HFFc6 (cell line): ENCODE measurements around the gene PYDC1. TPM values are rescaled to one million over a fixed set of nuclear protein-coding genes. Genes with fewer than 3 reads are reported as not detected.
A peak's percentile ranks its signal among the peaks of the same experiment; 100 is the strongest.
"Not testable (repeated sequence)": the region's sequence is repeated elsewhere in the genome, so short reads cannot be mapped to it uniquely, and the experiment has no call there.

ENCODE experiments used
- DNase-seq: peaks from one replicate; pipeline ENCODE4 v3.0.0-alpha.2; 2018
- H3K27ac Mint-ChIP-seq: 2 replicates; pipeline ENCODE4 v1.8.0; 2020; ENCODE audit warnings: mild to moderate bottlenecking, mixed read lengths
- H3K27me3 Mint-ChIP-seq: 2 replicates; pipeline ENCODE4 v1.8.0; 2021; ENCODE audit warnings: mild to moderate bottlenecking, moderate library complexity, mixed read lengths; ENCODE audit not compliant: insufficient read depth
- H3K36me3 Mint-ChIP-seq: 2 replicates; pipeline ENCODE4 v1.8.0; 2021; ENCODE audit warnings: low read depth, mixed read lengths
- H3K4me1 Mint-ChIP-seq: 2 replicates; pipeline ENCODE4 v1.8.0; 2020; ENCODE audit warnings: low read depth, mixed read lengths
- H3K4me3 Mint-ChIP-seq: 2 replicates; pipeline ENCODE4 v1.8.0; 2020; ENCODE audit warnings: mild to moderate bottlenecking, moderate library complexity, mixed read lengths
- H3K9me3 Mint-ChIP-seq: 2 replicates; pipeline ENCODE4 v1.8.0; 2020; ENCODE audit warnings: mild to moderate bottlenecking, mixed read lengths
- CTCF ChIP-seq: fragments of 200-600 bp; sonication (generic); IDR thresholded peaks from 2 replicates; pipeline ENCODE4 v1.5.0; 2021; ENCODE audit warnings: antibody characterized with exemption, mild to moderate bottlenecking
- total RNA-seq, 6 experiments: library from RNA; stranded (reverse); fragmentation: NEBNext Ultra II Directional; extraction: Animal tissue kit (Norgen Biotek cat#: 25700); gene quantifications; 2 replicates in 1 of 6; 3 replicates in 5 of 6; pipeline ENCODE4 v1.2.3, GENCODE V29; 2021

PYDC1 gene
- total RNA-seq, 6 experiments from 2014 or later = not detected

GRCh38 chr16:31181102-31181830 is 35.7 kb downstream of the PYDC1 start:
- Mint-ChIP-seq H3K4me3 (peak overlapping the region; percentile 98), H3K4me1 (peaks cover 54% of the 10 kb centered on the region), H3K9me3 (no peaks in the 10 kb centered on the region), H3K27me3 (peaks cover 25% of the 10 kb centered on the region), H3K27ac (peak overlapping the region; percentile 99), H3K36me3 (peaks cover 53% of the 10 kb centered on the region)
- DNase-seq = peak; percentile 43
- no peak for TF ChIP-seq CTCF

GRCh38 chr16:31179747-31180459 is 37.0 kb downstream of the PYDC1 start, which contains the start of gene FUS:
Gene FUS, plus strand, starts transcription at chr16:31180139. Its CDS starts 76 bp downstream, at chr16:31180215.
- Mint-ChIP-seq H3K27me3 (peaks cover 24% of the 10 kb centered on the region), H3K9me3 (no peaks in the 10 kb centered on the region), H3K36me3 (peaks cover 39% of the 10 kb centered on the region), H3K27ac (peak within 1 kb of the TSS; percentile 99), H3K4me1 (peaks cover 40% of the 10 kb centered on the region), H3K4me3 (peak within 1 kb of the TSS; percentile 98)
- no peak for TF ChIP-seq CTCF
- peak; percentile 78 for DNase-seq

GRCh38 chr16:31179219-31179746 is 37.7 kb downstream of the PYDC1 start:
- Mint-ChIP-seq H3K4me1 (peaks cover 36% of the 10 kb centered on the region), H3K36me3 (peaks cover 35% of the 10 kb centered on the region), H3K27me3 (peaks cover 21% of the 10 kb centered on the region), H3K9me3 (no peaks in the 10 kb centered on the region), H3K27ac (peak overlapping the region; percentile 99), H3K4me3 (peak overlapping the region; percentile 98)
- no peak for DNase-seq
- no peak for TF ChIP-seq CTCF

- no peak overlapping the region for H3K4me3 Mint-ChIP-seq
- no peak for TF ChIP-seq CTCF
- peaks cover 15% of the 10 kb centered on the region for H3K4me1 Mint-ChIP-seq
- H3K36me3 Mint-ChIP-seq = peaks cover 14% of the 10 kb centered on the region
- H3K27me3 Mint-ChIP-seq = peaks cover 19% of the 10 kb centered on the region
- no peak overlapping the region for H3K27ac Mint-ChIP-seq
- H3K9me3 Mint-ChIP-seq = no peaks in the 10 kb centered on the region
- DNase-seq = peak; percentile 55
These were observed 39.8 kb downstream of the PYDC1 start for GRCh38 chr16:31177136-31177535.

- not testable (repeated sequence) for H3K4me1 Mint-ChIP-seq, H3K4me3 Mint-ChIP-seq, DNase-seq, H3K9me3 Mint-ChIP-seq, H3K27me3 Mint-ChIP-seq, H3K36me3 Mint-ChIP-seq, H3K27ac Mint-ChIP-seq
These were observed 46.9 kb downstream of the PYDC1 start for GRCh38 chr16:31170048-31170447.

GRCh38 chr16:31168848-31169247 is 48.1 kb downstream of the PYDC1 start:
- no peak overlapping the region for H3K4me3 Mint-ChIP-seq
- H3K27ac Mint-ChIP-seq = no peak overlapping the region
- no peaks in the 10 kb centered on the region for H3K4me1 Mint-ChIP-seq
- H3K9me3 Mint-ChIP-seq = no peaks in the 10 kb centered on the region
- TF ChIP-seq CTCF = no peak
- DNase-seq = no peak
- H3K36me3 Mint-ChIP-seq = no peaks in the 10 kb centered on the region
- peaks cover 3% of the 10 kb centered on the region for H3K27me3 Mint-ChIP-seq
